Stomach (tissue), 9 donors: ENCODE data around the gene APOL2. TPM values are rescaled to one million over a fixed set of nuclear protein-coding genes. Genes with fewer than 3 reads are reported as not detected.
"Not testable (repeated sequence)": the region's sequence is repeated elsewhere in the genome, so short reads cannot be mapped to it uniquely, and the experiment has no call there.

Source experiments
- DNase-seq, 2 donors: peaks; one replicate each; pipeline versions ENCODE4 v3.0.0 to v3.0.0-alpha.2; 2013 to 2019
- H3K27ac ChIP-seq, 5 donors: fragments of 200-600 bp in 4 of 5; sonication (generic) in 4 of 5; one replicate each; pipeline ENCODE4 v1.5.1; 2013 to 2019; ENCODE audit warnings: mild to moderate bottlenecking in 1 of 5, moderate library complexity in 1 of 5
- H3K27me3 ChIP-seq, 3 donors: fragments of 200-600 bp; sonication (generic); one replicate each; pipeline ENCODE4 v1.5.1; 2017 to 2019; ENCODE audit warnings: mixed run types in 1 of 3
- H3K36me3 ChIP-seq, 4 donors: fragments of 200-600 bp; sonication (generic); 1 replicate in 3 of 4; 2 replicates in 1 of 4; pipeline ENCODE4 v1.5.1; 2016 to 2019
- H3K4me1 ChIP-seq, 4 donors: fragments of 200-600 bp; sonication (generic); one replicate each; pipeline ENCODE4 v1.5.1; 2016 to 2019
- H3K4me3 ChIP-seq, 4 donors: fragments of 200-600 bp; sonication (generic) in 3 of 4; one replicate each; pipeline ENCODE4 v1.5.1; 2016 to 2019; ENCODE audit warnings: mild to moderate bottlenecking in 1 of 4
- H3K9me3 ChIP-seq, 4 donors: fragments of 200-600 bp; sonication (generic); one replicate each; pipeline ENCODE4 v1.5.1; 2016 to 2019
- CTCF ChIP-seq, 7 experiments: fragments of 450-650 bp in 4 of 7; fragments of 200-600 bp in 3 of 7; sonication (generic) in 3 of 7; IDR thresholded peaks; one replicate each; pipeline ENCODE4 v1.5.1; 2016 to 2019; ENCODE audit warnings: antibody characterized with exemption in 7 of 7, control low read depth in 2 of 7, mild to moderate bottlenecking in 1 of 7
- EP300 ChIP-seq: sonication (generic); formaldehyde crosslinking; IDR thresholded peaks from one replicate; pipeline ENCODE4 v1.6.1; 2017; ENCODE audit warnings: antibody characterized with exemption
- POLR2A ChIP-seq, 4 donors: fragments of 450-650 bp; IDR thresholded peaks; one replicate each; pipeline ENCODE4 v1.6.1; 2016; ENCODE audit warnings: antibody characterized with exemption in 4 of 4, control low read depth in 2 of 4, mild to moderate bottlenecking in 1 of 4, moderate library complexity in 1 of 4
- POLR2AphosphoS5 ChIP-seq, 3 donors: sonication (generic); formaldehyde crosslinking; IDR thresholded peaks; one replicate each; pipeline ENCODE4 v1.6.1; 2016; ENCODE audit warnings: antibody characterized with exemption in 3 of 3
- WGBS, 5 donors: extraction: QIAGEN DNeasy Blood & Tissue Kit in 3 of 5; methylation state at CpG; one replicate each; pipeline versions ENCODE4 v1.1.5 to v1.1.7; 2013 to 2018; 5-methylcytosine and 5-hydroxymethylcytosine counted together
- intact Hi-C: fragments of 100-400 bp; cut with DNase I; formaldehyde crosslinking; loops from one replicate; pipeline ENCODE4 v1.15.1; 2023; ENCODE audit warnings: low total_unique reads
- polyA plus RNA-seq, 3 donors: library from polyadenylated mRNA; stranded (reverse); fragments of 200-250 nt; gene quantifications; one replicate each; pipeline ENCODE4 v1.2.3, GENCODE V29; 2013
- total RNA-seq, 5 donors: library from RNA; depleted of rRNA; stranded (reverse); fragments of >200 nt; gene quantifications; one replicate each; pipeline versions ENCODE4 v1.1.0 to v1.2.3, GENCODE V29; 2014 to 2016
- donor health status: healthy with polysubstance abuse.
- donor health status: Bipolar disorder and iron deficiency.
- donor health status: healthy.

APOL2 gene
- total and polyA plus RNA-seq, 8 donors, result 11.6 to 101 (median 35.5) TPM

GRCh38 chr22:36277482-36278291, 38.4 kb upstream of the APOL2 start:
- no peaks in the 10 kb centered on the region for H3K27me3 ChIP-seq
- TF ChIP-seq CTCF (IDR thresholded peaks at IDR 0.05), result peak in 5 of 7 experiments; percentile 43 to 87 (median 75)
- TF ChIP-seq POLR2AphosphoS5 (IDR thresholded peaks at IDR 0.05), result peak in 1 of 3 donors; percentile 48
- no peak for TF ChIP-seq POLR2A (IDR thresholded peaks at IDR 0.05)
- no peak for TF ChIP-seq EP300
- H3K27ac ChIP-seq, result peak overlapping the region in 3 of 5 donors; percentile 7 to 38 (median 33)
- 25 to 31% (median 26%) methylated on average over 17 to 18 of the region's 18 CpGs for WGBS, 5 donors
- no peak overlapping the region for H3K4me3 ChIP-seq
- intact Hi-C loops, result no loop called here
- no peaks in the 10 kb centered on the region for H3K9me3 ChIP-seq
- peaks cover 8 to 28% (median 14%) of the 10 kb centered on the region in 4 donors for H3K4me1 ChIP-seq
- peaks cover 17 to 36% (median 31%) of the 10 kb centered on the region in 4 donors for H3K36me3 ChIP-seq
- DNase-seq, result peak; percentile 65 to 88

GRCh38 chr22:36274531-36274930, 35.2 kb upstream of the APOL2 start:
- Histone ChIP-seq H3K36me3 (peaks cover 0 to 4% (median 2%) of the 10 kb centered on the region in 4 donors), H3K4me1 (peaks cover 8 to 23% (median 14%) of the 10 kb centered on the region in 4 donors), H3K27ac (no peak overlapping the region), H3K4me3 (no peak overlapping the region), H3K27me3 (no peaks in the 10 kb centered on the region), H3K9me3 (no peaks in the 10 kb centered on the region)
- intact Hi-C loops, result no loop called here
- 69 to 84% (median 80%) methylated on average over 5 of the region's 5 CpGs for WGBS, 5 donors
- no peak for DNase-seq
- TF ChIP-seq POLR2AphosphoS5 (IDR thresholded peaks at IDR 0.05) (no peak), POLR2A (IDR thresholded peaks at IDR 0.05) (no peak), EP300 (no peak), CTCF (IDR thresholded peaks at IDR 0.05) (no peak)

GRCh38 chr22:36271951-36272350, 32.6 kb upstream of the APOL2 start:
- intact Hi-C loops, DNase-seq: not testable (repeated sequence)
- WGBS, 5 donors, result 76 to 86% (median 82%) methylated on average over 5 of the region's 5 CpGs

GRCh38 chr22:36271231-36271630, 31.9 kb upstream of the APOL2 start:
- peaks cover 0 to 17% (median 13%) of the 10 kb centered on the region in 4 donors for H3K36me3 ChIP-seq
- H3K4me1 ChIP-seq, DNase-seq, intact Hi-C loops, H3K4me3 ChIP-seq, H3K9me3 ChIP-seq, H3K27ac ChIP-seq, H3K27me3 ChIP-seq: not testable (repeated sequence)
- 75 to 83% (median 78%) methylated on average over 6 to 7 of the region's 7 CpGs for WGBS, 5 donors

More at GRCh38 chr22:36271951-36272350, 32.6 kb upstream of the APOL2 start:
- not testable (repeated sequence) for H3K9me3 ChIP-seq, H3K4me1 ChIP-seq, H3K27ac ChIP-seq, H3K4me3 ChIP-seq, H3K27me3 ChIP-seq, H3K36me3 ChIP-seq

GRCh38 chr22:36267896-36268485, 28.7 kb upstream of the APOL2 start:
- TF ChIP-seq POLR2AphosphoS5 (IDR thresholded peaks at IDR 0.05), result no peak
- TF ChIP-seq EP300, result no peak
- TF ChIP-seq POLR2A (IDR thresholded peaks at IDR 0.05), result no peak
- no peak for TF ChIP-seq CTCF (IDR thresholded peaks at IDR 0.05)
- WGBS, 5 donors, result 89 to 96% (median 93%) methylated on average over 11 of the region's 11 CpGs
- no peaks in the 10 kb centered on the region for H3K27me3 ChIP-seq
- H3K36me3 ChIP-seq, result peaks cover 4 to 47% (median 42%) of the 10 kb centered on the region in 4 donors
- intact Hi-C loops, result no loop called here
- H3K9me3 ChIP-seq, result no peaks in the 10 kb centered on the region
- H3K4me3 ChIP-seq, result no peak overlapping the region
- no peak overlapping the region for H3K27ac ChIP-seq
- DNase-seq, result peak in 1 of 2 donors; percentile 17
- H3K4me1 ChIP-seq, result no peaks in the 10 kb centered on the region
